HG03565 (cell line): Measurements from ENCODE around the gene GPR137B.
"Not testable (repeated sequence)": the region's sequence is repeated elsewhere in the genome, so short reads cannot be mapped to it uniquely, and the experiment has no call there.

Source experiments
- ATAC-seq: cut with Tn5 transposase; IDR thresholded peaks from one replicate; pipeline ENCODE4 v1.9.1; 2021; ENCODE audit warnings: mild to moderate bottlenecking, moderate library complexity; ENCODE audit not compliant: unreplicated experiment

GPR137B gene, protein sequence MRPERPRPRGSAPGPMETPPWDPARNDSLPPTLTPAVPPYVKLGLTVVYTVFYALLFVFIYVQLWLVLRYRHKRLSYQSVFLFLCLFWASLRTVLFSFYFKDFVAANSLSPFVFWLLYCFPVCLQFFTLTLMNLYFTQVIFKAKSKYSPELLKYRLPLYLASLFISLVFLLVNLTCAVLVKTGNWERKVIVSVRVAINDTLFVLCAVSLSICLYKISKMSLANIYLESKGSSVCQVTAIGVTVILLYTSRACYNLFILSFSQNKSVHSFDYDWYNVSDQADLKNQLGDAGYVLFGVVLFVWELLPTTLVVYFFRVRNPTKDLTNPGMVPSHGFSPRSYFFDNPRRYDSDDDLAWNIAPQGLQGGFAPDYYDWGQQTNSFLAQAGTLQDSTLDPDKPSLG

DNA sequence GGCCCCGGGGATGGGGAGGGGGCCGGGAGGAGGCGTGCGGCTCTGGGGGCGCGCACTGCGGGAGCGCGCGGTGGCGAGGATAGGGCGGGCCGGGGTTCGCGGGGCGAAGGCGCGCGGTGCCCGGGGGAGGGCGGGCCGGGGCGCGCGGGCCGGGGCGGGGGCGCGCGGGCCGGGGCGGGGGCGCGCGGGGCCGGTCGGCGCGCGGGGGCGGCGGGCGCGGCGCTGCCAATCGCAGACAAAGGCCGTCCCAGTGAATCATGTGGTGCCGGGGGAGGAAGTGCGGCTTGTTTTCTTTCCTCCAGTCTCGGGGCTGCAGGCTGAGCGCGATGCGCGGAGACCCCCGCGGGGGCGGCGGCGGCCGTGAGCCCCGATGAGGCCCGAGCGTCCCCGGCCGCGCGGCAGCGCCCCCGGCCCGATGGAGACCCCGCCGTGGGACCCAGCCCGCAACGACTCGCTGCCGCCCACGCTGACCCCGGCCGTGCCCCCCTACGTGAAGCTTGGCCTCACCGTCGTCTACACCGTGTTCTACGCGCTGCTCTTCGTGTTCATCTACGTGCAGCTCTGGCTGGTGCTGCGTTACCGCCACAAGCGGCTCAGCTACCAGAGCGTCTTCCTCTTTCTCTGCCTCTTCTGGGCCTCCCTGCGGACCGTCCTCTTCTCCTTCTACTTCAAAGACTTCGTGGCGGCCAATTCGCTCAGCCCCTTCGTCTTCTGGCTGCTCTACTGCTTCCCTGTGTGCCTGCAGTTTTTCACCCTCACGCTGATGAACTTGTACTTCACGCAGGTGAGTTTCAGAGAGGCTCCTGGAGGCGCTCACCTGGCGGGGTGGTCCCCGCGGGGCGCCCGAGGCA lies at the start of gene GPR137B:
Gene GPR137B, plus strand, starts transcription at position 287 of the 851 bp plus-strand sequence. Its CDS starts 84 bp downstream, at position 371.
- peak; percentile 34 for ATAC-seq

DNA sequence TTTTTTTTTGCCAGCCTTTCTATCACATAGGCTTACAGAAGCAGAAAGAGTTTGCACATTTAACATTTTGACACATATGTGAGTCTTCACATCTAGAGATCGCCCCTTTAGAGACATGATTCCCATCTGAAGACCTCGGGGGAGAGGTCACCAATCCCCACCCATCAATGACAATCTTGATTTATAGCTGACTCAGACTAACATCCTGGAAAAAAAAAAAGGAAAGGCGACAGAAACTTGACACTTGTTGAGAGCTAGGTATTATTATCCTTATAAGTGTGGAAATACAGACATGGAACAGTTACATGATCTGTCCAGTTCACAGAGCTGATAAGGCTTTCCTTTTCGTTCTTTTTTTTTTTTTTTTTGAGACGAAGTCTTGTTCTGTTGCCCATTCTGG lies 49.4 kb upstream of the GPR137B start:
- no peak for ATAC-seq

DNA sequence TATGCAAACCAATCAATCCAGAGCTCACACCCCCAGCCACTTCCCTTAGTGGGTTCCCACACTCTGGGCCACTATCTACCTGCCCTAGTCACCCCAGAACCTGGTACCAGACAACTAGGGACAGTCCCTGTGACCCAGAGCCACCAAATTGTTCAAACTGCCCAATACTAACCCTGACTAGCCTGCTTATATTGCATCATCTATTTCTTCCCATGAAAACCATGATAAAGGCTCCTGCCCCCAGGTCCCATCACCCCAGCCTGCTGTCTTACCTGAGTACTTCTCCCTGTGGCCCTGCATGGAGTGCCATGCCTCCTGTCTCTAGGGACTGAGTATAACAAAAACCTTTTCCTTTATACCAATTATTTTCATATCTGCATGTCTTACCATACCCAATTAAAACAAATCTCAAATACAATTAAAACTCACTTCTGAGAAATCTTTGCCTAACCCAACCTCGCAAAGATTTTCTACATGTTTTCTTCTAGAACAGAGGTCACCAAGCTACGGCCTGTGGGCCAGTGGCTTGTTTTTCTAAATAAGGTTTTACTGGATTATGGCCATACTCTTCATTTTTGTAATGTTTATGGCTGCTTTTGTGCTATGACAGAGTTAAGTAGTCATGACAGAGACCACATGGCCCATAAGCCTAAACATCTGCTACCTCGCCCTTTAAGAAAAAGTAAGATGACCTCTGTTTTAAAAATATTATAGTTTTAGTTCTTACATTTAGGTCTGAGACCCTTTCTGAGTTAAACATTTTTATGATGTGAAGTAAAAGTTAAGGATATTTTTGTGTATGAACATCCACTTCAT lies 46.4 kb upstream of the GPR137B start:
- ATAC-seq: no peak

DNA sequence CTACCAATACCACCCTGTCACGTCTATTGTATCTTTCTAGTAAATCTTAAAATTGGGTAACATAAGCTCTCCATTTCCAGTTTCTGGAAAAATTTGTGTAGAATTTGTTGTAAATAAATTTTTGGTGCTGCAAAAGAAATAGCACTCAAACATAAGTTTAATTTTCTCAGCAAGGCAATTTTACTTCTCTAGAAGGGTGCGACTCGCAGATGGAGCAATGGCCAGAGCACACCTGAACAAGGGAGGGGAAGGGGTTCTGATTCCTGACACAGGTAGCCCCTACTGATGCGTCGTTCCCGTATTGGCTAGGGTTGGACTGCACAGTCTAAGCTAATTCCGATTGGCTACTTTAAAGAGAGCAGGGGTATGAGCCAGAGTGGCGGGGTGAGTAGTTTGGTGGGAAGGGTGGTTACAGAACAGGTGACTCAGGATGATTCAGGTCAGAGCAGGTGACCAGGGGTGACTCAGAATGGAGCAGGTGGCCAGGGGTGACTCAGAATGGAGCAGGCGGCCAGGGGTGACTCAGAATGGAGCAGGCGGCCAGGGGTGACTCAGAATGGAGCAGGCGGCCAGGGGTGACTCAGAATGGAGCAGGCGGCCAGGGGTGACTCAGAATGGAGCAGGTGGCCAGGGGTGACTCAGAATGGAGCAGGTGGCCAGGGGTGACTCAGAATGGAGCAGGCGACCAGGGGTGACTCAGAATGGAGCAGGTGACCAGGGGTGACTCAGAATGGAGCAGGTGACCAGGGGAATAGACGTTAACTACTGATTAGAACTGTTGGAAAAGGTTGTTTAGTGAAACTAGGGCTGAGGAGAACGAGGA lies 45.5 kb upstream of the GPR137B start:
- ATAC-seq: not testable (repeated sequence)

- no peak for ATAC-seq
Observed at GRCh38 chr1:236098267-236098666, 44.1 kb upstream of the GPR137B start.

DNA sequence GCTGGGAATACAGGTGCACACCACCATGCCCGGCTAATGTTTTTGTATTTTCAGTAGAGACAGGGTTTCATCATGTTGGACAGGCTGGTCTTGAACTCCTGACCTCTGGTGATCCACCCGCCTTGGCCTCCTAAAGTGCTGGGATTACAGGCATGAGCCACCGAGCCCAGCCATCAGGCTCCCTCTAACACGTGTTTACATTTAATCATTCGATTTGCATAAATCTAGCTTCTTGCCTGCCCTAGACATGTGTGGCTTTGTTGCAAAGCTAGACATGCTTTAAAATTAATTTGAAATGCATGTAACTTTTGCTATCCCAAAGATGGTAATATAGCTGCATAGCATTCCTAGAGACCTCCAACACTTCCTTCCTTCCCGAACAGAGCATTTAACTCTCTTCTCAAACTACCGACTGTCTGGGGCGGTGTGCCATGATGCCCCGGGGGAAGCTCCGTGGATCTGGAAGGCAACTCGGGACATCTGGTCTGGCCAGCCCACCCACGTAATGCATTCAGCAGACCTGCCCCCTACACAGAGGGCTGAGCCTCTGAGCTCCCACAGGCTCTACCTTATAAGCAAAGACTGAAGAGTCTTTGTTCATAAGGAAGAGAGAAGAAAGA lies 42.9 kb upstream of the GPR137B start:
- no peak for ATAC-seq

GRCh38 chr1:236100799-236101198 lies 41.5 kb upstream of the GPR137B start:
- no peak for ATAC-seq

DNA sequence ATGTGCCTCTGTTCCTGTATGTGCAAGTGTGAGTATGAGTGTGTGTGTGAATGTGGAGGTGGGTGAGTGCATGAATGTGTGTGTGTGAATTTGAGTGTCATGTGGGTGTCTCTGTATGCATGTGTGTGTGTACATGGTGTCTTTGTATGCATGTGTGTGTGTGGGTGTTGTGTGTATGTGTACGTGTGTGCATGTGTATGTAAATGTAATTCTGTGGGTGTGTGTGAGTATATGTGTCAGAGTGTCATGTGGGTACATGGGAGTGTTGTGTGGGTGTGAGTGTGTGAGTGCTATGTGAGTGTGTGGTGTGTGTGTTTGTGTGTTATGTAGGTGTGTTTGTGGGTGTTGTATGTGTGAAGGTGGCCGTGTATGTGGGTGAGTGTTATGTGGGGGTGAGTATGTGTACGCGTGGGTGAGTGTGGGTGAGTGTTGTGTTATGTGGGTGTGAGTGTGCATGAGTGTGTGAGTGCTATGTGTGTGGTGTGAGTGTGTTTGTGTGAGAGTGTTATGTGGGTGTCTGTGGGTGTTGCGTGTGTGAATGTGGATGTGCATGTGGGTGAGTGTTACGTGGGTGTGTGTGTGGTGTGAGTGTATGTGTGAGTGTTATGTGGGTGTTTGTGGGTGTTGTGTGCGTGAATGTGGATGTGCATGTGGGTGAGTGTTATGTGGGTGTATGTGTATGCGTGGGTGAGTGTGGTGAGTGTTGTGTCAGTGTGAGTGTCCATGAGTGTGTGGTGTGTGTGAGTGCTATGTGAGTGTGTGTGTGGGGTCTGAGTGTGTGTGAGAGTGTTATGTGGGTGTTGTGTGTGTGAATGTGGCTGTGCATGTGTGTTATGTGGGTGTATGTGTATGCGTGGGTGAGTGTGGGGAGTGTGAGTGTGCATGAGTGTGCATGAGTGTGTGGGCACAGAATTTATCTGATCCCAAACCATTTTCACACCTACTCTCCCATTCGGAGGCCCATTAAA lies 40.8 kb upstream of the GPR137B start:
- ATAC-seq: no peak

DNA sequence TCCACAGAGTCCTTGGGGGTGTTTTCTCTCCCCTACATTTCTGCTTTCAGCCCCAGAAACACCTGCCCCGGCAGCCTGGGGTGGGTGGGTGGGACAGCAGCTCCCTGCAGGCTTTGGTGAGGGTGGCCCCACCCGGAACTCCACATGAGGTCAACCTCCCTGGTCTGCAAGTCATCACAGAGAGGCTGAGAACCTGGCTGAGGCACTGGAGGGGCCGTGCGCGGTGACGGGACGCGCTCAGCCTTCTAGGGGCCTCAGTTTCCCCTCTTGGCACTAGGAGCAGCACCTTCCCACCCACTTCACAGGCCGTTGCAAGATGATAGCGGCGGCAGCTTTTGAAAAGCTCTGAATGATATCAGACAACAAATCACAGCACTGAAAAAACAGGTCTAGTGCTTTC lies 39.7 kb upstream of the GPR137B start:
- no peak for ATAC-seq

DNA sequence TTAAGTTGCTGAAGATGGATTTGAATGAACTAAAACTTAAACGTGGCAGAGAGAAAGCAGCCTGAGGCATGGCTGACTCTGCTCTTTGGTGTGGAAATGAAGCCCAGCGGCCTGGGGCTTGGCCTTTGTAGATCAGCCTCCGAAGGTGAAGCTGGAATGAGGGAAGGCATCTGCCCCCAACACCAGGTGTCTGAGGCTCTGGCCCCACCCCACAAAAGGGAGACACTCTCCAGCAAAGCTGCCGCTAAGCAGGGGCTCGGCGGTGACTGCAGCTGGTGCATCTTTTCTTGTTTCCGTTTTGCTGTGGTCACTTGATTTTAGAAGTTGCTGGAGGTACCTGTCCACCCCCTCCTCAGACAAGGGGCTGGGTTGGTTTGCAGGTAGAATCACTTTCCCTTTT lies 39.3 kb upstream of the GPR137B start:
- no peak for ATAC-seq

GRCh38 chr1:236103646-236104218 lies 38.6 kb upstream of the GPR137B start:
- ATAC-seq: no peak

GRCh38 chr1:236107121-236107907 lies 35.0 kb upstream of the GPR137B start:
- ATAC-seq: no peak

DNA sequence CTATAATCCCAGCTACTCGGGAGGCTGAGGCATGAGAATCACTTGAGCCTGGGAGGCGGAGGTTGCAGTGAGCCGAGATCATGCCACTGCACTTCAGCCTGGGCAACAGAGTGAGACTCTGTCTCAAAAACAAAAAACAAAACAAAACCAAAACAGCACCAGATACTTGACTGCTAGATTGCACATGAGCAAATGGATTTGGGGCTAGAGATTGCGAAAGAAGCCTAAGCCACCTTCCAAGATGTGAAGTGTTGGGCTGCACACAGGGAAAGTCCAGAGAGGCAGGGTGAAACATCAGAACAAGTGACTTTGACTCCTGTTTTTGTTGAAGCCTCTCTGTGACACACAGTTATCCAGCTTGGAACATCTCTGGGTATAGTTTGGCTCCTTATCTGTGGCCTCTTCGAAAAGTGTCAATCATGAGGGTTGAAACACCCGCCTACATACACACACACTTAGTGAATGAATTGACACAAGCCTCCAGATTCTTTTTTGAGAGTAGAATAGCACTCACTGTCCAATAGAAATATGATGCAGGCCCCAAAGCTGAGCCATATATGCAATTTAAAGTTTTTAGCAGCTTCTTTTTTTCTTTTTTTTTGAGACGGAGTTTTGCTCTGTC lies 34.2 kb upstream of the GPR137B start:
- ATAC-seq: no peak

GRCh38 chr1:236110137-236110536 lies 32.2 kb upstream of the GPR137B start:
- no peak for ATAC-seq

- ATAC-seq: no peak
Observed at GRCh38 chr1:236111527-236112331, 30.6 kb upstream of the GPR137B start.

DNA sequence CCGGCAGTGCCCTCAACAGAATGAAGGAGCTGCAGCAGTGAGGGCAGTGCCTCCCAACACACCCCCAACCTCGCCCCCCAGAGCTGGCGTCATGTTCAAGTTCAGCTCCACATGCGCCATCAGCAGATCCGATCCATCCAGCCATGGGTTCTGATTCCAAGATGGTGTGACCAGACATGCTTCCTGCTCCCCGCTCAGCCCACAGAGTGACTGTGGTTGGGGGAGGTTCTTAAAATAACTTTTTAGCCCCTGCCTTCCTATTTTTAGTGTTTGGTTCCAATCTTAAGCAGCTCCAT lies 30.1 kb upstream of the GPR137B start:
- no peak for ATAC-seq
